Mucosa of descending colon (tissue), 3 donors: ENCODE results near the gene CORIN. TPM values are rescaled to one million over a fixed set of nuclear protein-coding genes. Genes with fewer than 3 reads are reported as not detected.
"Not testable (repeated sequence)": the region's sequence is repeated elsewhere in the genome, so short reads cannot be mapped to it uniquely, and the experiment has no call there.

ENCODE experiments used
- ATAC-seq: fragments of 200-7000 bp; cut with Tn5 transposase; one replicate; pipeline ENCODE4 v1.9.1; 2020; ENCODE audit warnings: mild to moderate bottlenecking, moderate library complexity
- DNase-seq, 3 donors: peaks; one replicate each; pipeline ENCODE4 v3.0.0-alpha.2; 2020
- H3K36me3 ChIP-seq: fragments of 200-600 bp; one replicate; pipeline ENCODE4 v1.8.0; 2021; ENCODE audit warnings: low read depth, mild to moderate bottlenecking
- H3K4me1 ChIP-seq: fragments of 200-600 bp; one replicate; pipeline ENCODE4 v1.8.0; 2021; ENCODE audit warnings: low read depth, mild to moderate bottlenecking
- H3K4me3 ChIP-seq: fragments of 200-600 bp; one replicate; pipeline ENCODE4 v1.8.0; 2021; ENCODE audit warnings: mild to moderate bottlenecking
- H3K9me3 ChIP-seq: fragments of 200-600 bp; one replicate; pipeline ENCODE4 v1.8.0; 2021; ENCODE audit warnings: mild to moderate bottlenecking
- intact Hi-C, 2 donors: fragments of 100-400 bp; cut with DNase I in 1 of 2; cut with micrococcal nuclease in 1 of 2; formaldehyde crosslinking; loops; one replicate each; pipeline versions ENCODE4 v1.11.0 to v1.11.1; 2022; cut with DNase I, micrococcal nuclease
- total RNA-seq, 3 donors: library from RNA; stranded (reverse); fragmentation: NEBNext Ultra II Directional in 2 of 3; extraction: Animal tissue kit (Norgen Biotek cat#: 25700) in 2 of 3; gene quantifications; one replicate each; pipeline versions ENCODE4 v1.2.1 to v1.2.4, GENCODE V29; 2021 to 2023
- TF ChIP-seq, protein P1 (sequence below): fragments of 200-600 bp; IDR thresholded peaks from one replicate; pipeline ENCODE4 v1.8.0; 2022; ENCODE audit warnings: antibody characterized with exemption, mild to moderate bottlenecking
- donor health status: DM: no; HTN: no; CAD: no; lungs with moderate emphysema.
- donor health status: DM: no; HTN: no; CAD: no.
- donor health status: DM: no; HTN: yes; CAD: no.

The CORIN gene
- total RNA-seq, 3 donors from 2014 or later: 0.41 to 0.52 (median 0.47) TPM

DNA sequence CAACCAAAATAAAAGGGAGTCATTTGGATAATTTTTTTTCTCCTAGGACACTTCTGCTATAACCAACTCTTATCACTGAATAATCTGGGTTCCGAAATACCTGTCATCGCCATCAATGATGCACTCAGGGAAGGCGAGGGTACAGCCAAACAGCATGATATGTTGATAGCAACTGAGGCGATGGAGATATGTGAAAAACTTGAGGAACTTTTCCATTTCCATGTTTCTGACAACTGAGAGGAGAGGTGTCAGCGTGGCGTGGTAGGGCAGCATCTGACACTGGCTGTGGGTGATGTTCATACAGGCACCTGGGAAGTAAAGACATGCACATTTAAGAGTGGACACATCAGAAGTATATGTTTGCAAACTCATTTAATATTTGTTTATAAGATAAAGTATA, 74.6 kb downstream of the CORIN start:
- H3K36me3 ChIP-seq: no peaks in the 10 kb centered on the region
- H3K9me3 ChIP-seq: no peaks in the 10 kb centered on the region
- DNase-seq (no peak), ATAC-seq (no peak)
- no peak overlapping the region for H3K4me3 ChIP-seq
- intact Hi-C loops: no loop called here
- no peaks in the 10 kb centered on the region for H3K4me1 ChIP-seq
- TF ChIP-seq, protein P1, sequence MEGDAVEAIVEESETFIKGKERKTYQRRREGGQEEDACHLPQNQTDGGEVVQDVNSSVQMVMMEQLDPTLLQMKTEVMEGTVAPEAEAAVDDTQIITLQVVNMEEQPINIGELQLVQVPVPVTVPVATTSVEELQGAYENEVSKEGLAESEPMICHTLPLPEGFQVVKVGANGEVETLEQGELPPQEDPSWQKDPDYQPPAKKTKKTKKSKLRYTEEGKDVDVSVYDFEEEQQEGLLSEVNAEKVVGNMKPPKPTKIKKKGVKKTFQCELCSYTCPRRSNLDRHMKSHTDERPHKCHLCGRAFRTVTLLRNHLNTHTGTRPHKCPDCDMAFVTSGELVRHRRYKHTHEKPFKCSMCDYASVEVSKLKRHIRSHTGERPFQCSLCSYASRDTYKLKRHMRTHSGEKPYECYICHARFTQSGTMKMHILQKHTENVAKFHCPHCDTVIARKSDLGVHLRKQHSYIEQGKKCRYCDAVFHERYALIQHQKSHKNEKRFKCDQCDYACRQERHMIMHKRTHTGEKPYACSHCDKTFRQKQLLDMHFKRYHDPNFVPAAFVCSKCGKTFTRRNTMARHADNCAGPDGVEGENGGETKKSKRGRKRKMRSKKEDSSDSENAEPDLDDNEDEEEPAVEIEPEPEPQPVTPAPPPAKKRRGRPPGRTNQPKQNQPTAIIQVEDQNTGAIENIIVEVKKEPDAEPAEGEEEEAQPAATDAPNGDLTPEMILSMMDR: no peak

DNA sequence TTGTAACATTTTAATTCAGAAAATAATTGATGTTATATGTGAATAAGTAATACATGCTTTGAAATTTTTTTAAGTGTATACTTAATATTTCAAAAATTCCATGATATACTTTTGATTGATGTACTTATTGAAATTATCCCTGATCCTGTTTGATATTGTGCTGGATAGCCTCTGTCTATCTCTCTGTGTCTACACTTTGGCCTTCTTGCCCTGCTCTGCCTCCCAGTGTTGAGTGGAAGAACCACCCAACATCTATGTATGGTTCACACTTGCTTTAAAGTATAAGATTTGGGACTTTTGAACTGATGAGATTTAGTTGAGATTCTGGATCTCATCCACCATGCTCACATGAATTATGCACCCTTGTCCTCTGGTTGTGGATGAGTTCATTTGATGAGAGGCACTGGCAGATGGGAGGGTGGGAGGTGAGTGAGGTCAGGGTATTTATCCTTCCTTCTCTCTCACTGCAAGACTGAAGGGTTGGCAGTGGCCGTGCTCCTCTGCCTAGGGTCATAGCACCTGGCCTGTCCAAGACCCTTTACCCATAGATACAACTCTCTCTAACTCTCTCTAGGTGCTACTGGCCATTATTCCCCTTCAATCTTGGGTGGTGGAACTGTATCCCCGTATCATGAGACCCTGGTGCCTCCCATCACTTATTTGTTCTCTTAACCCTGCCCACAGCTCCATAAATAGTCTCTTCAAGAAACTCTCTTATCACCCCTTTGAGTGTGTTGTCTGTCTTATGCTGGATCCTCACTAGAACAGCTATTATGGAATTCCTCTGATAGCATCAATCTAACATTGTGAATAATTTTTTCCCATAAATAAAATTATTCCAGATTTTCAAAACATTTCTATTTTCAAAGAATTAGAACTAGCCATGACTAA, 75.2 kb downstream of the CORIN start:
- Histone ChIP-seq H3K36me3 (no peaks in the 10 kb centered on the region), H3K4me3 (no peak overlapping the region), H3K4me1 (no peaks in the 10 kb centered on the region), H3K9me3 (no peaks in the 10 kb centered on the region)
- DNase-seq (no peak), ATAC-seq (no peak)
- intact Hi-C loops: no loop called here
- TF ChIP-seq, protein P1: no peak

DNA sequence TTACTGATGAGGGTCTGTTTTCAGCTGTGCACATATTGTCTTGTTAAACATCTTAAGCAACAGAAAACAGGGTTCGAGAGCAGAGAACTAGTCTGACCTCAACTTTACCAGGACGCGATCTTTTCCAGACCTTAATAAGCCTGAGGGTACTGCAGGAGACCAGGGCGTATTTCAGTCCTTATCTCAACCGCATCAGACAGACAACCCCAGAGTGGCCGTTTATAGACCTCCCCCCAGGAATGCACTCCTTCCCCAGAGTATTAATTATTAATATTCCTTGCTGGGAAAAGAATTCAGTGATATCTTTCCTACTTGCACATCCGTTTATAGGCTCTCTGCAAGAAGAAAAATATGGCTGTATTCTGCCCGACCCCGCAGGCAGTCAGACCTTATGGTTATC, 84.6 kb downstream of the CORIN start:
- H3K4me3 ChIP-seq, H3K9me3 ChIP-seq, ATAC-seq: not testable (repeated sequence)

DNA sequence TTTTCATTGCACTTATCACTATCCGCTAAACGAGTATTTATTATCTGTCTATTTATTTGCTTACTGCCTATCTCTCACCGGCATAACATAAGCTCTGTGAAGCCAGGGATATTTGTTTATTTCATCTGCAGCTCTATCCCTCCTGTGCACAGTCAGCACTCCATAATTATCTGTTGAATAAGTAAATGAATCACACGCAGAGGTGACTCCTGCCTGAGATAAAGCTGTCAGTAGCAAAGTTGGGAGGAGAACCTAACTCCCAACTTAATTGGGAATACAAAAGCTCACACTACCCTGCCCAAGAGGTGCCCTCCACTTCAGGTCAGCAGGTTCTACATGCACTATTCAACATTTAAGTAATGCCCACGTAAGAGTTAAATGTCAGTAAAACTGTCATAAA, 85.7 kb downstream of the CORIN start:
- no peak overlapping the region for H3K4me3 ChIP-seq
- H3K4me1 ChIP-seq: no peaks in the 10 kb centered on the region
- intact Hi-C loops: no loop called here
- DNase-seq (no peak), ATAC-seq (no peak)
- H3K36me3 ChIP-seq: no peaks in the 10 kb centered on the region
- TF ChIP-seq, protein P1: no peak
- H3K9me3 ChIP-seq: no peaks in the 10 kb centered on the region

More for the DNA sequence above, 84.6 kb downstream of the CORIN start:
- DNase-seq, H3K4me1 ChIP-seq, intact Hi-C loops, H3K36me3 ChIP-seq: not testable (repeated sequence)

DNA sequence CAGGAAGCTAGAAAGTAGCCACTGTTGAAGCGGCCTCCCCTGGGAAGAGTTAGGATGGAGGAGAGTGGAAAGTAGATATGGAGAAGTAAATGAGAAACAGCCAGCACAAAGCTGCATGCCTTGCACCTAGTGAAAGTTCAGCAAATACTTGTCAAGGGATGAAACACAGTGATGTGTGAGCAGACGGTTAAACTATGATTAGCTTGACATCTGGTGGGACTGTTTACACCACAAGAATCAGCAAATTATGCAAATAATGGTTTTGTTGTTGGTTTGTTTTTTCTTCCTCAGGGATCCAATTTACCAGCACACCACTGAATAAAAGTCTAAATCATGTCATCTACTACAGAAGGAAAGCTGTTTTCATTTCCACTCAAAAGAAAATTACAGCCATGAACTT, 87.1 kb downstream of the CORIN start:
- Histone ChIP-seq H3K36me3 (no peaks in the 10 kb centered on the region), H3K9me3 (no peaks in the 10 kb centered on the region), H3K4me3 (no peak overlapping the region), H3K4me1 (no peaks in the 10 kb centered on the region)
- TF ChIP-seq, protein P1: no peak
- intact Hi-C loops: no loop called here
- ATAC-seq: no peak
- no peak for DNase-seq

DNA sequence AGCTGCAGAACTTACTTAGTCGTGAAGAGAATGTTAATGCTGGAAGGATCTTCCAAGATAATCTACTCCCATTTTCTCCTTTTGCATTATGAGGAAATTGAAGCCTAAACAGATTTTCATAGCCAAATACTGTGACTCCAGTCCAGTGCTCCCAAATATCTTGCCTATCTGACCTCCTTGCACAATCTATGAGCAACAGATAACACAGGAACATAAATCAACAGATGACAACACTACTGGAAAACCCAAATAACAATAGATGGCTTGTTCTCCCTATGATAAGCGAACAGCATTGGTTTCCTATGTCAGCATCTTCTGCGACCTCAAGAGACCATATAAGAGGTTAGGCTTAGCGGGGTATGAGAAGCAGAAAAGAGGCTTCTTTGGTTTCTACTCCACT, 88.0 kb downstream of the CORIN start:
- no peak for DNase-seq
- intact Hi-C loops: no loop called here
- H3K4me1 ChIP-seq: no peaks in the 10 kb centered on the region
- H3K9me3 ChIP-seq: no peaks in the 10 kb centered on the region
- H3K36me3 ChIP-seq: no peaks in the 10 kb centered on the region
- TF ChIP-seq, protein P1: no peak
- no peak overlapping the region for H3K4me3 ChIP-seq
- no peak for ATAC-seq
